ENCODE measurements around the gene ASF1B. TPM values are rescaled to one million over a fixed set of nuclear protein-coding genes. Genes with fewer than 3 reads are reported as not detected.
A peak's percentile ranks its signal among the peaks of the same experiment; 100 is the strongest.

Gene ASF1B
- total RNA-seq, 1 donor from 2014 or later: 83.4 TPM

DNA sequence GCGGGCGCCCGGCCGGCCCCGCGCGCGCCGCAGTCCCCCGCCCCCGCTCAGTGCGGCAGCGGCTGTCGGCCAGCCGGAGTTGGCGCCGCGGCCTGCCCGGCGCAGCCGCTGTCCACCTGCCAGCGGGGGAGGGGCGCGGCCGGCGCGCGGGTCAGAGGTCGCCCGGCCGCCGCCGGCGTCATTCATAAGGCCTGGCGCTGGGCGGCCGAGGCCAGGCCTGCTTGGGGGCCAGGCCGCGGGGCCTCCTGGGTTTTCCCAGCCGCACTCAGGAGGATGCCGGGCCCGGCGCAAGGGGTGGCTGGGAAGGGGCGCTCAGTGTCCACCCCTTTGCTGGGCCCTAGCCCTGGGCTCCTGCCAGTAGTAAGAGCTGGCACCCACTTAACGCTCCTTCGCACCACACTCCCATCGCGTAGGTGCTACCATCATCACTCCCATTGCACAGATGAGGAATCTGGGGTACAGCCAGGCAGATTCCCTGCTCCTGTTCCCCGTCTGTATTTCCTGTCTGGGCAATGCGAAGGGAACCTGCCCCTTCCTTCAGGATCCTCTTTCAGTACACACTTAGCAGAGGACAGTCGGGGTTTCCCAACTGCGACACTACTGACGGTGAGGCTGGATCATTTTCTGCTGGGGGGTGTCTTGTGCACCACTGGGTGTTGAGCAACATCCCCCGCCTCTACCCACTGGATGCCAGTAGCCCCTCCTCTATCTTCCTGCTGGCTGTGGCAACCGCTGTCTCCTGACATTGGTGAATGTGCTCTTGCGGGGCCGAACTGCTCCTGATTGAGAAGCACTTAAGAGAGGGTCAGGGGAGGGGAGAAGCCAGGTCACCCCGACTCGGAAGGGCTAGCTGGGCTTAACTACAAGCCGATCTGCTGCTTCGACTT is 18.0 kb downstream of the ASF1B start:
- Mint-ChIP-seq H3K4me3 (ENCODE audit: low read depth) (peak overlapping the region; percentile 96), H3K36me3 (ENCODE audit: low read depth) (peaks cover 16% of the 10 kb centered on the region), H3K9me3 (no peaks in the 10 kb centered on the region), H3K4me1 (ENCODE audit: low read depth) (peaks cover 26% of the 10 kb centered on the region), H3K27ac (peak overlapping the region; percentile 95), H3K27me3 (ENCODE audit: low read depth) (no peaks in the 10 kb centered on the region)
- intact Hi-C loops (cut with micrococcal nuclease): loop anchor here (1.0 kb wide), 1 partner anchor 238 kb away; no protein-coding TSS in a partner anchor
- DNase-seq (ENCODE audit: low spot score): peak; percentile 28

DNA sequence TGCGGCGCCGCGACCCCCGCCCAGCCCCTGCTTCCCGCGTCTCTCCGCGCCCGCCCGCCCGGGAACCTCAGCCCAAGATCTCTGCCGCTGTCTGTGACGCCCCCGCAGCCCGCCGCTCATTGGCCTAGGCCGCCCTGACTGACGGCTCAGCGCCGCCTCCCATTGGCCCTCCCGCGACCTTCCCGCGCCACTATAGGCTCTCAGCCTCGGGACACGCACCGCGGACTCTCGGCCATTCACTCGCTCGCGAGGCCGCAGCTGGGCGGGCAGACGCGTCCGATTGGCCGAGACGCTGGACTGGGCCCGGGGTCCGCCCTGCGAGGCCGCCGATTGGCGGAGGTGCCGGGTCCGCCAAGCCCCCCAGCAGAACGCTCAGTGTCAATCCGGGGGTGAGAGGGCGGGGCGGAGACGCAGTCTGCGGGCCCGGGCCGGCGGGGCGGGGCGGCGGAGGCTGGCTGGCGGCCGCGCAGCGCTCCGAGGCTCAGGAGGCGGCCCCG is 18.7 kb downstream of the ASF1B start, which contains the start of gene PRKACA:
PRKACA (minus strand) TSS at position 95 of the 497 bp plus-strand sequence. CDS start 215 bp downstream, outside the sequence.
- intact Hi-C loops (cut with micrococcal nuclease): loop anchor here (1.0 to 2.0 kb wide), 4 partner anchors 20 to 237 kb away; partner anchors contain the start of gene MISP3
- Mint-ChIP-seq H3K27ac (peak within 1 kb of the TSS; percentile 95), H3K36me3 (ENCODE audit: low read depth) (peaks cover 11% of the 10 kb centered on the region), H3K27me3 (ENCODE audit: low read depth) (no peaks in the 10 kb centered on the region), H3K4me3 (ENCODE audit: low read depth) (peak within 1 kb of the TSS; percentile 96), H3K9me3 (no peaks in the 10 kb centered on the region), H3K4me1 (ENCODE audit: low read depth) (peaks cover 28% of the 10 kb centered on the region)
- DNase-seq (ENCODE audit: low spot score): peak; percentile 99

DNA sequence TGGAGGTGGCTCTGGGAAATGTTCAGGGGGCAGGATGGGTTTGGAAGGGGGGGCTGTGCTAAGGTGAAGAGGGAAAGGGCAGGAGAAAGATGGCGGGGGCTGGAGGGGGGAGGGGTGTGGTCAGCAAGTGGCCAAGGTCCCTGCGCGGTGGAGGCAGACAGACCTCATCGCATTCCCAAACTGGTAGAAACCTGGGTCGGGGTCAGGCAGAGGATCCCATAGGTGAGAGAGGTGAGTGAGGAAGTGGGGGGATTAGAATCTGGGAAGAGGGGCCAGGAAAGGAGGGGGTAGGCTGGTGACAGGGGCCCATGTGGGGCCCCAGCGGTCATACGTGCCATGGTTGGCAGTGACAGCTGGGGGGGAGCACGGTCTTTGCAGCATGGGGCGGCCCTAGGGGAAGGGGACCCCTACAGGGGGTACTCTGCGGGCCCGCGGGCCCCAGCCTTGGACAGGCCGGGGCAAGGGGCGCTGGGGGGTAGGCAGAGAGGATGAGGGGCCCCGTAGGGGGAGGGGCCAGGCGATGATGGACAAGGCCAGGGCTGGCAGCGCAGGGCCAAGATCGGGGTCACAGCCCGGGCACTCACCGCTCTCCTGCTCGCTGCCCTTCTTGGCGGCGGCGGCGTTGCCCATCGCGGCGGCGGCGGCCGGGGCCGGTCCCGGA is 19.3 kb downstream of the ASF1B start:
- peaks cover 28% of the 10 kb centered on the region for H3K4me1 Mint-ChIP-seq (ENCODE audit: low read depth)
- peak overlapping the region; percentile 9 for H3K27ac Mint-ChIP-seq
- no peak for DNase-seq (ENCODE audit: low spot score)
- H3K36me3 Mint-ChIP-seq (ENCODE audit: low read depth): peaks cover 7% of the 10 kb centered on the region
- H3K9me3 Mint-ChIP-seq: no peaks in the 10 kb centered on the region
- intact Hi-C loops (cut with micrococcal nuclease): loop anchor here (1.0 to 2.0 kb wide), 3 partner anchors 20 to 44 kb away; partner anchors contain the start of gene MISP3
- H3K27me3 Mint-ChIP-seq (ENCODE audit: low read depth): no peaks in the 10 kb centered on the region
- H3K4me3 Mint-ChIP-seq (ENCODE audit: low read depth): peak overlapping the region; percentile 94

DNA sequence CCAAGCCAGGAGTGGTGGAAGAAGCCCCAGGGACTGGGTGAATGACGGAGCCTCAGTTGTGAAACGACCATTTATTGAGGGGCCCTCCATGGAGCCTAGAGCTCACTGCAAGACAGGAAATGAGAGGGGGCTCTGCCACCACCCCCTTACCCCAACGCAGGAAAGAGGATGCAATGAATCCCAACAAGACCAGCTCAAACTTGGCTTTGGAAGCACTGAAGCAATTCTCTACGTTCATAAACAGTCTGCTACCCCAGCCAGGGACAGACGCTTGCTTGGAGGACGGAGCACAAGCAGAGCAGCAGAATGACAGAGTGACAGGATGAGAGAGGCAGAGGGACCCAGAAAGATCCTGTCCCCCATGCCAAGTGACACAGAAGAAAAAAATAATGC is 19.9 kb downstream of the ASF1B start:
- no peak for DNase-seq (ENCODE audit: low spot score)
- Mint-ChIP-seq H3K9me3 (no peaks in the 10 kb centered on the region), H3K4me1 (ENCODE audit: low read depth) (peaks cover 32% of the 10 kb centered on the region), H3K27ac (peak overlapping the region; percentile 9), H3K27me3 (ENCODE audit: low read depth) (no peaks in the 10 kb centered on the region), H3K4me3 (ENCODE audit: low read depth) (peak overlapping the region; percentile 94), H3K36me3 (ENCODE audit: low read depth) (peaks cover 7% of the 10 kb centered on the region)
- intact Hi-C loops (cut with micrococcal nuclease): loop anchor here (2.0 kb wide), 2 partner anchors 36 to 44 kb away; partner anchors contain the start of gene MISP3

DNA sequence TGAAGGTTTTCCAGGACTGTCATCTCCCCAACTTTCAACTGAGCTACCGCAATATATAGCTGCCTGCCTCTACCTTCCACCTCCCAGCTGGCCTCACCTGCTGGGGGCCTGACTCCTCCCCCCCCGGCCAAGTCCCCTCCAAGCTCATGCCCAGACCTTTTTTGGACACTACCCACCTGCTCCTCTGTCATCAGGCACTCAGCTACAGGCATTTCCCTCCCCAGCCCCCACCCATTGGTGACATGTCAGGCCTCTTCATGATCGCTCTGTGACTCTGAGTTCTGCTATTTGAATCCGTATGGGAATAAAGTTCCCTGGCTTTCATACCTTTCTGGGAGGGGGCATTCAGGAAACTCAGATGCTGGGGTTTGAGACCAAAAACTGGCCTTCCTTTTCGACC is 20.6 kb downstream of the ASF1B start:
- H3K27ac Mint-ChIP-seq: no peak overlapping the region
- no peak for DNase-seq (ENCODE audit: low spot score)
- H3K27me3 Mint-ChIP-seq (ENCODE audit: low read depth): no peaks in the 10 kb centered on the region
- H3K4me1 Mint-ChIP-seq (ENCODE audit: low read depth): peaks cover 32% of the 10 kb centered on the region
- H3K4me3 Mint-ChIP-seq (ENCODE audit: low read depth): peak overlapping the region; percentile 94
- H3K36me3 Mint-ChIP-seq (ENCODE audit: low read depth): peaks cover 7% of the 10 kb centered on the region
- no peaks in the 10 kb centered on the region for H3K9me3 Mint-ChIP-seq
- intact Hi-C loops (cut with micrococcal nuclease): loop anchor here (2.0 kb wide), 2 partner anchors 35 to 43 kb away; partner anchors contain the start of gene MISP3

DNA sequence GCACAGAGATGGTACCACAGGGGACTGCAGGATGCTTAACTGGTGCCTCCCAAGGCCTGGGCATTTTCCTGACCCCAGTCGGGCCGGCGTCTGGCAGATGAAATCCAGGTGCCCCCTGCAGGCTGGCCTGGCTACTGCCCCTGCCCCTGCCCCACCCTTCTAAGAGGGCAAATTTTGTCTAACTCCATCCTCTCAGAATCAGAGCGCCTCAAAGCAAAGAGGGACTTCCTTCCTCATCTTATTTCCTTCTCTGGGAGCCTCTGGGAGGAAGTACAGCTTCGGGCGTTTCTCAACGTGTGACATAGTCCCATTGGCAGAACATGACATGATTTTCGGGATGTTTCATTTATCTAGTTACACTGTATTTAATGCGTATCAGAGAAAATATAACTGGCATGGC is 21.5 kb downstream of the ASF1B start:
- no peak overlapping the region for H3K27ac Mint-ChIP-seq
- H3K4me3 Mint-ChIP-seq (ENCODE audit: low read depth): no peak overlapping the region
- no peaks in the 10 kb centered on the region for H3K9me3 Mint-ChIP-seq
- H3K36me3 Mint-ChIP-seq (ENCODE audit: low read depth): peaks cover under 1% of the 10 kb centered on the region
- no peaks in the 10 kb centered on the region for H3K27me3 Mint-ChIP-seq (ENCODE audit: low read depth)
- DNase-seq (ENCODE audit: low spot score): peak; percentile 41
- intact Hi-C loops (cut with micrococcal nuclease): no loop called here
- H3K4me1 Mint-ChIP-seq (ENCODE audit: low read depth): peaks cover 32% of the 10 kb centered on the region

DNA sequence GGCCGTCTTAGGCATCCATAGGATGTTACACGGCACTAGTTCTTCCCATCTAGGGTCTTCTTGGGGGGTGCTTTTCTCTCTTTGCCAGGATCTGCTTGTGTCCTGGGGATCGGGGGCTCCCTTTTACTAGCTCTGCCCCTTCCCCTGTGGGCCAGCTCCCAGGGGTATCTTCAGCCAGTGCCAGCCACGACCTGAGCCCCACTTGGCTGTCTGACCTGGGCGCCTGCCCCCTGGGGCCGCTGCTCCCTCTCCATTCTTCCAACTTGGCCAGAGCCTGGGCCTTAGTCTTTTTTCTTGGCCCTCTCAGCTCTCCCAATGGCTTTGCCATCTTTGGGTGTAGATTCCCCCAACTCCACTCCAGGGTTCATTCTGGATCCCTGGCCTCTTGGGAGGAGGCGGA is 21.9 kb downstream of the ASF1B start:
- Mint-ChIP-seq H3K27me3 (ENCODE audit: low read depth) (no peaks in the 10 kb centered on the region), H3K4me3 (ENCODE audit: low read depth) (no peak overlapping the region), H3K4me1 (ENCODE audit: low read depth) (peaks cover 32% of the 10 kb centered on the region), H3K9me3 (no peaks in the 10 kb centered on the region), H3K27ac (no peak overlapping the region), H3K36me3 (ENCODE audit: low read depth) (no peaks in the 10 kb centered on the region)
- DNase-seq (ENCODE audit: low spot score): no peak
- intact Hi-C loops (cut with micrococcal nuclease): no loop called here

DNA sequence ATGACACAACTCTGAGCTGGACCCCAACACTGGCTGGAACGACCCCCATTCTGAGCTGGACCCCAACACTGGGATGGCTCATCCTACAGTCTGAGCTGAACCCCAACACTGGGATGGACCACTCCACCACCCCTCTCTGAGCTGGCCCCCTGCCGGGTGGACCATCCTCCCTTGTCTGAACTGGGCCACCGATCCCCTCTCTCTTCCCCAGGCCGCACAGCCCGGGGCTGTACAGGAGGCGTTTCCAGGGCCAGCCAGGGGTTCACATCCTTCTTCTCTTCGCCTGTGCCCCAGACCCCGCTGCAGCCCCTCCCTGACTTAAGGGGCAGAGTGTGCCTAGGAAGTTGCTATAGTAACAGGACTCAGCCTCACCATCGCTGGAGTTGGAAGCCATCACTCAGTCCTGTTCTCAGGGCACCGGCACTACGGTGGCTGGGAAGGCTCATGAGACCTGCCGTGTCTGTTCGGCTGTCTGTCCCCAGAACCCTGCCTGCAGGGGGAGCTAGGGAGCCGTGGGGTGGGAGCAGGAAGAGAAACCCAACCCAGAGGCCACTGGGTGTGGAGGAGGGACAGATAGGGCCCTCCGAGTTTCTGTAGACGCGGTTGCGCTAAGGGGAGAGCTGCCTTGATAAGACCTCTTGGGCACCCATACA is 22.5 kb downstream of the ASF1B start:
- Mint-ChIP-seq H3K4me1 (ENCODE audit: low read depth) (peaks cover 29% of the 10 kb centered on the region), H3K4me3 (ENCODE audit: low read depth) (no peak overlapping the region), H3K36me3 (ENCODE audit: low read depth) (no peaks in the 10 kb centered on the region), H3K27ac (no peak overlapping the region), H3K9me3 (no peaks in the 10 kb centered on the region), H3K27me3 (ENCODE audit: low read depth) (no peaks in the 10 kb centered on the region)
- DNase-seq (ENCODE audit: low spot score): peak; percentile 35
- intact Hi-C loops (cut with micrococcal nuclease): no loop called here

DNA sequence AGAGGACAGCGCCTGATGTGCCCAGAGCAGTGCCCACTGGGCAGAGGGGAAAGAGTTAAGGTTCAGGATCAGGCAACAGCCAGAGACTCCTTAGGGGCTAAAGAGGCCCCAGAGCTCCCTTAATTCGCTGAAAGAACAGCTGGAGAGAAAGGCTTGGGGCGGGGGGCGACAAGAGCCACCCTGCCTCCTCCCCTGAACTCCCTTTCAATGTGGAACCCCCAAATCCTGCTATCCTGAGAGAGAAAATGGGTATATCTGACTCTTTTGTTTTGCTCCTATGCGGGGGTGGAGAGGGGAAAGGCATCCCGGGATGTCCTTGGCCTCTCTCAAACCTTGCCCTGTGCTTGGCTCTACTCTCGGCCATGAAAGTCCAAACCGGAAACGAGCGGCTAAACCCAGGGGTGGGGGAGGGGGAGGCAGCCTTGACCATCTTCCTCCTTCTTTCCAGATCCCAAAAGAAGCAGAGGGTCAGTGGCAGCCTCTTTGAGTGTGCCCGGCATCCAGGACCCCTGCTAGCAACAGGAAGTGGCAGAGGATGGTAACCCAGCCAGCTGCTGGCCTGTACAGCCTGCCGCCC is 23.5 kb downstream of the ASF1B start:
- H3K27ac Mint-ChIP-seq: no peak overlapping the region
- H3K4me3 Mint-ChIP-seq (ENCODE audit: low read depth): no peak overlapping the region
- no peaks in the 10 kb centered on the region for H3K27me3 Mint-ChIP-seq (ENCODE audit: low read depth)
- H3K9me3 Mint-ChIP-seq: no peaks in the 10 kb centered on the region
- H3K36me3 Mint-ChIP-seq (ENCODE audit: low read depth): no peaks in the 10 kb centered on the region
- no peak for DNase-seq (ENCODE audit: low spot score)
- intact Hi-C loops (cut with micrococcal nuclease): no loop called here
- H3K4me1 Mint-ChIP-seq (ENCODE audit: low read depth): peaks cover 24% of the 10 kb centered on the region

DNA sequence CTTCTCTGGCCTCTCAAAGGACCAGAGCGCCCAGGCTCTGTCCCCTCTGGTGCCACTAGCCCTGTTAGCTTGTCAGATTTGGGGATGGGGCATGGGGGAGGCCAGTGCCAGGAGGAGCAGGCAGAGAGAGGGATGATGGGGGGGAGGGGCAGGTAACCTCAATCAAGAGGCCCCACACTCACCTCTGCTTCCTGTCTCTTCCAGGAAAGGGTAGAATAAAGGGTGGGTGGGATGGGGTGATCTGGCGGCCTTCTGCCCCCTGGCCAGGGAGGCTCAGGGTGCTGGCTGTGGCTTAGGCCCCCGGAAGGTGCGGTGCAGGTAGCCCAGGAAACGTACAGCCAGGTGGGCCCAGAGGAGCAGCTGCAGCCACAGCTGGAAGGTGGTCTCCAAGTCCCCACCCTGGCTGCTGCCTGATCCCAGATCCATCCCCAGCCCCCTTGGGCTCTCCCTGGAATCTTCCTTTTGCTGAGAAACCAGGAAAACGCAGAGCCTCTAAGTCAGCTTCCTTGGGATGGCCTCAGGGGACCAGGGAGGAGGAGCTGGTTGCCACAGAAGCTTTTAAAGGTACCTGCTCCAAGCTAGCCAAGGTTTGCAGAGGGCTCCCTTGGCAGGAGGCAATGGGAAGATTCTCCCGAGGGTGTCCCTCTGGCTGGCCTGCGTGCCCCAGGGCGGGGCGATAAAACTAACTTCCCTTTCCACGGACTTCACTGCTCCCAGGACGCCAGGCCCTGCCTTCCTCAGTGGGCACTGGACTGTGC is 24.2 kb downstream of the ASF1B start:
- intact Hi-C loops (cut with micrococcal nuclease): no loop called here
- Mint-ChIP-seq H3K4me1 (ENCODE audit: low read depth) (peaks cover 24% of the 10 kb centered on the region), H3K9me3 (no peaks in the 10 kb centered on the region), H3K36me3 (ENCODE audit: low read depth) (no peaks in the 10 kb centered on the region), H3K27ac (no peak overlapping the region), H3K4me3 (ENCODE audit: low read depth) (no peak overlapping the region), H3K27me3 (ENCODE audit: low read depth) (no peaks in the 10 kb centered on the region)
- DNase-seq (ENCODE audit: low spot score): no peak

DNA sequence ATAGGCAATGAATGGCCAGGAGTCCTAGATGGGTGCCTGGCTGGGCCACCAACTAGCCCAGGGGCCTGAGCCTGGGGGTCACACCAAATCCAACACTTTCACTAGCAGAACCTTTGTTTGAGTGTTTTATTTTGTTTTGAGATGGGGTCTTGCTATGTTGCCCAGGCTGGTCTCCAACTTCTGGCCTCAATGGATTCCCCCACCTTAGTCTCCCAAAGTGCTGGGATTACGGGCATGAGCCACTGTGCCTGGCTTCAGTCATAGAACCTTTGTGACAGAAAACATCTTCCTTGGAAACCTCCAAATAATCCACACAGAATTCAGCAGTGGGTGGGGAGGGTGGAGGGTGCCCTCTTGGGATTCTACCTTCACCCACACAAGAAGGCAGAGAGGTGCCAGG is 24.9 kb downstream of the ASF1B start:
- DNase-seq (ENCODE audit: low spot score): no peak
- intact Hi-C loops (cut with micrococcal nuclease): no loop called here
- no peak overlapping the region for H3K27ac Mint-ChIP-seq
- H3K27me3 Mint-ChIP-seq (ENCODE audit: low read depth): no peaks in the 10 kb centered on the region
- H3K36me3 Mint-ChIP-seq (ENCODE audit: low read depth): no peaks in the 10 kb centered on the region
- no peak overlapping the region for H3K4me3 Mint-ChIP-seq (ENCODE audit: low read depth)
- no peaks in the 10 kb centered on the region for H3K9me3 Mint-ChIP-seq
- peaks cover 18% of the 10 kb centered on the region for H3K4me1 Mint-ChIP-seq (ENCODE audit: low read depth)

Data from activated T-helper 2 cell treated with anti-CD3 and anti-CD28 coated beads, Interferon-gamma antibody, Interleukin-2, Interleukin-4, amounts not matched to agents 10 μg/mL and 5 μg/mL and 100 μg/mL, durations not matched to agents 14 hours and 24 hours and 36 hours (primary cell).